Lower leg skin (tissue), 4 donors: Measurements from ENCODE around the gene LRBA. TPM values are rescaled to one million over a fixed set of nuclear protein-coding genes. Genes with fewer than 3 reads are reported as not detected.

Source experiments
- DNase-seq, 2 donors: peaks; one replicate each; pipeline ENCODE4 v3.0.0-alpha.2; 2019; ENCODE audit warnings: low spot score in 2 of 2
- H3K4me3 ChIP-seq: fragments of 200-600 bp; sonication (generic); 2 replicates; pipeline ENCODE4 v1.5.1; 2017; ENCODE audit warnings: mild to moderate bottlenecking, low read depth; ENCODE audit not compliant: poor library complexity, severe bottlenecking
- CTCF ChIP-seq, 3 donors: fragments of 450-650 bp; IDR thresholded peaks; one replicate each; pipeline ENCODE4 v1.5.1; 2016; ENCODE audit warnings: antibody characterized with exemption in 3 of 3, mild to moderate bottlenecking in 3 of 3, moderate library complexity in 2 of 3
- POLR2A ChIP-seq, 2 donors: fragments of 450-650 bp; IDR thresholded peaks; one replicate each; pipeline ENCODE4 v1.6.1; 2016 to 2017; ENCODE audit warnings: antibody characterized with exemption in 2 of 2, mild to moderate bottlenecking in 1 of 2, moderate library complexity in 1 of 2
- WGBS, 2 donors: methylation state at CpG; one replicate each; pipeline ENCODE4 v1.1.5; 2018; 5-methylcytosine and 5-hydroxymethylcytosine counted together
- intact Hi-C: fragments of 100-400 bp; cut with DNase I; formaldehyde crosslinking; loops from one replicate; pipeline ENCODE4 v1.15.0; 2023; ENCODE audit warnings: low total_unique reads
- total RNA-seq, 4 donors: library from RNA; depleted of rRNA; stranded (reverse); fragments of >200 nt; gene quantifications; one replicate each; pipeline ENCODE4 v1.1.0, GENCODE V29; 2016

Gene LRBA
- total RNA-seq, 4 donors from 2014 or later, result 71.9 to 86.8 (median 75.0) TPM

DNA sequence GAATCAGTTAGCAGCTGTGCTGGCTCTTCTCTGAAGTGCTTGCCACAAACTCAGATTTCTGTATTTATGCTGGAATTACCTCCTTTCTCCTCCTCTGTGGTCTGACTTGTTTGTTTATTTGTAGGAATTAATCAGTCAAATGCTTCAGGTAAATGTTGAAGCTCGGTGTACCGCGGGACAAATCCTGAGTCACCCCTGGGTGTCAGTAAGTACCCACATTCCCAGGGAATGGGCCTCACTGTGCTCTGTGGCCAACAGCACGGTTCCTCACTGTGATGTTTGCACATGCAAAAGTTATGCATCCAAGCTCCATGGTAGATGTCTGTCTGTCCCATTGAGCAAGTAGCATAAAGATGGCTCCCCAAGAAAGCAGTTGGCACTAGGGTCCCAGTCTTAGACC, 766.9 kb downstream of the LRBA start:
- intact Hi-C loops, result loop anchor here (10.0 kb wide), 1 partner anchor 263 kb away; no protein-coding TSS in a partner anchor
- 83 to 90% methylated on average over 4 of the region's 4 CpGs for WGBS, 2 donors
- TF ChIP-seq POLR2A (IDR thresholded peaks at IDR 0.05) (no peak), CTCF (IDR thresholded peaks at IDR 0.05) (no peak)
- no peak overlapping the region for H3K4me3 ChIP-seq
- no peak for DNase-seq

DNA sequence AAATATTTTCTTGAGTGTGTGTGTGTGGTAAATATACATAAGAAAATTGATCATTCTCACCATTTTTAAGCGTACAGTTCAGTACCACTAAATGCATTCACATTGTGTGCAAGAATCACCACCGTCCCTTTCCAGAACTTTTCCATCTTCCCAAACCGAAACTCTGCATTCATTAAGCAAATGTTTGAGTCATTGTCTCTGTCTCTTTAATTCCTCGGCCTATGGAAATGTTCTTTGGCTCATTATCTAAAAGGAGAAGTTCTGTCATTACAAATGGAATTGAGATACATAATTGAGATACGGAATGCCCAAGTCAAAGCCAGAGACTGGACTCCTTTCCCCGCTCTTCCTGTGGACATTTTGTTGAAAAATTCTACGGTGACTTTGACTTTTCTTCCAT, 767.9 kb downstream of the LRBA start:
- no peak for DNase-seq
- WGBS, 2 donors, result 86 to 95% methylated on average over 7 of the region's 7 CpGs
- TF ChIP-seq CTCF (IDR thresholded peaks at IDR 0.05), result no peak
- TF ChIP-seq POLR2A (IDR thresholded peaks at IDR 0.05), result no peak

GRCh38 chr4:150244600-150244999, 770.5 kb downstream of the LRBA start:
- TF ChIP-seq POLR2A (IDR thresholded peaks at IDR 0.05) (no peak), CTCF (IDR thresholded peaks at IDR 0.05) (no peak)
- no peak for DNase-seq
- intact Hi-C loops, result loop anchor here (10.0 kb wide), 1 partner anchor 260 kb away; no protein-coding TSS in a partner anchor
- H3K4me3 ChIP-seq, result no peak overlapping the region
- 79 to 86% methylated on average over 3 of the region's 3 CpGs for WGBS, 2 donors

More for the DNA sequence above, 767.9 kb downstream of the LRBA start:
- intact Hi-C loops, result loop anchor here (10.0 kb wide), 1 partner anchor 262 kb away; no protein-coding TSS in a partner anchor
- no peak overlapping the region for H3K4me3 ChIP-seq

DNA sequence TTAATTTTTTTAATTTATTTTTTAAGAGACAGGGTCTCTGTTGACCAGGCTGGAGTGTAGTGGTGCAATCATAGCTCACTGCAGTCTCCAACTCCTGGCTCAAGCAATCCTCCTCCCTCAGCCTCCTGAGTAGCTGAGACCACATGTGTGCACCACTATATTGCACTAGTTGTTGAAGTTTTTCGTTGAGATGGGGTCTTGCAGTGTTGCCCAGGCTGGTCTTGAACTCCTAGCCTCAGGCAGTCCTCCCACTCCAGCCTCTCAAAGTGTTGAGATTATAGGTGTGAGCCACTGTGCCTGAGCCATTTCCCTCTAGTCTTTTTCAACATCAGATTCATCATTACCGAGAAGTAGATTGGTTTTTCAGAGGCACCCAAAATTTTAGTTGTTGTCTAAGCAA, 771.2 kb downstream of the LRBA start:
- TF ChIP-seq POLR2A (IDR thresholded peaks at IDR 0.05) (no peak), CTCF (IDR thresholded peaks at IDR 0.05) (no peak)
- DNase-seq, result no peak
- no peak overlapping the region for H3K4me3 ChIP-seq
- 85% methylated on average over 2 of the region's 2 CpGs for WGBS, 2 donors
- intact Hi-C loops, result loop anchor here (10.0 kb wide), 1 partner anchor 259 kb away; no protein-coding TSS in a partner anchor

- no peak overlapping the region for H3K4me3 ChIP-seq
- DNase-seq, result no peak
- intact Hi-C loops, result loop anchor here (10.0 kb wide), 1 partner anchor 258 kb away; no protein-coding TSS in a partner anchor
- WGBS, 2 donors, result 44 to 51% methylated on average over 6 of the region's 6 CpGs
- TF ChIP-seq CTCF (IDR thresholded peaks at IDR 0.05) (no peak), POLR2A (IDR thresholded peaks at IDR 0.05) (no peak)
Observed at GRCh38 chr4:150242820-150243458, 772.1 kb downstream of the LRBA start.
